Measurements from ENCODE around the gene TAF1C.

TAF1C gene

DNA sequence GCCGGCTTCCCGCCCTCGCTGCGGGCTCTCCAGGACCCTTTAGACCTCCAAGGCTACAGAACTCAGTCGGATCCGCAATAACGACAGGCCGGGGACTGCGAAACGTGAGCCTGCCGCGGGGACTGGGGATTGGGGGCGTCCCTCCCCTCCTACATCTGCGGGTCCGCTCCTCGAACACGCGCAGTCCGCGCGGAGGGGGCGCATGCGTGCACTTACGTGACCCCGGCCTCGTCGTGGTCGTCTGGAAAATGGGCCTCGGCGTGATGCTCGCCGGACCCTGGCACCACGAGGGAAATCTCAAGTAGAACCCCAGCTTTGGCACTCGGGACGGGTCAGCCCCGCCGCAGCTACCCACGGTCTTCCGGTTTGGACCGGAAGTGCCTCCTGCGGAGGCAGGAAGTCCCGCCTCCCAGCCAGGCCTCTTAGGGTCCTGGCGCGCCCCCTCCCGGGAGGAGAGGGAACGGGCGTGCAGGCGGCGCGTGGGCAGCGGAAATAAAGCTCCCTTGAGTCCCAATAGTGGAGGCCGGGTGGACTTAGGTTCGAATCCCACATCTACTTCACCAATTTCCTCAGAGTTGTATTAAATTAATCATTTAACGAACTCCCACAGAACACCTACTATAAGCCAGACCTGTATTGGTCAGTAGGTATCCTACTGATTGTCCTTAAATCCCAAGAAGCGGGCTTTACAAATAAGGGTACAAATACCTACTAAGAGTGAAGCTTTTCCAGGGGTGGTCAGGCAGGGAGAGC is at the start of gene TAF1C:
TSS of gene TAF1C (minus strand) at position 373 of the 753 bp plus-strand sequence. CDS start 2,069 bp downstream, outside the sequence.
- Mint-ChIP-seq H3K36me3 (peaks cover 17% of the 10 kb centered on the region), H3K27me3 (no peaks in the 10 kb centered on the region), H3K4me1 (peaks cover 25% of the 10 kb centered on the region), H3K4me3 (peak within 1 kb of the TSS; percentile 88), H3K27ac (peak within 1 kb of the TSS; percentile 85), H3K9me3 (no peaks in the 10 kb centered on the region)
- CTCF ChIA-PET: interaction anchor here (0.7 to 4.7 kb wide), 28 partner anchors 9 to 514 kb away, joined by 3 to 40 read pairs (median 4); partner anchors contain the start of gene MBTPS1
- DNase-seq: peak; percentile 91

DNA sequence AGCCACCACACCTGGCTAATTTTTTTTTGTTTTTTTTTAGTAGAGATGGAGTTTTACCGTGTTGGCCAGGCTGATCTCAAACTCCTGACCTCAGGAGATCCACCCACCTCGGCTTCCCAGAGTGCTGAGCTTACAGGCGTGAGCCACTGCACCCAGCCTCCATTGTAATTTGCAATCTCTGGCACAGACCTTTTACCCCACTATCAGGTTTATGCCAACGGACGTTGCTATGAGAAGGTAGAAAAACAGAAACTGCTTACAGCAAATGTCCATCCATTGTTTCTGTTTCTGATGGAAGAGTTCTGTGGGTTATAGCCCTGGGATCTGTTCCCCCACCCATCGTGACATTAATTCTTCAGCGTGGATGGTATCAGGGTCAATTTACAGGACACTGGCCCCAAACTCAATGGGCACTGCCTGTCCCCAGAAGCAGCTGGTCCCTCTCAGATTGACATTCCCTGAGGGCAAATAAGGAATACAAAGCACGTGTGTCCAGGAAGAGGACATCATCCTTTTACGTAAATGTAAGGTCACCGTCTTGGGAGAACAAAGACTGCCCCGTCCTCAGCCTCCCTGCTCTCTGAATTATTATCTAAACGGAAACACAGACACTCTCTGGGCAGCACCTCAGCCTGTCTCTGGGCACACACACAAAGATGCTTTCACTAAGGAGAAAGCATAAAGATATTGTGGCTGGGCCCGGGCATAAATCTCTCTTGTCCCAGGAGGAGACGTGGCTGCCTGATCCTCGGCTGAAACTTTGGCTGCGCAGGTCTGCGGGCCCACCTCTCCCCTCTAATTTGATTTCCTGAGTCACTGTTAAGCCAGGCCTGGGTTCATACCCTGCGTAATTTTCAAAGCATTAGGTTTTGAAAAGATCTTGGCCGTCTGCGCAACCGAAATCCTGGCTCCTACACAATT is 47.7 kb upstream of the TAF1C start:
- no peaks in the 10 kb centered on the region for H3K36me3 Mint-ChIP-seq
- H3K9me3 Mint-ChIP-seq: no peaks in the 10 kb centered on the region
- CTCF ChIA-PET: no interaction called here
- H3K4me1 Mint-ChIP-seq: no peaks in the 10 kb centered on the region
- no peak overlapping the region for H3K27ac Mint-ChIP-seq
- peaks cover 55% of the 10 kb centered on the region for H3K27me3 Mint-ChIP-seq
- DNase-seq: no peak
- no peak overlapping the region for H3K4me3 Mint-ChIP-seq

- DNase-seq: no peak
- peaks cover 51% of the 10 kb centered on the region for H3K27me3 Mint-ChIP-seq
- H3K4me1 Mint-ChIP-seq: no peaks in the 10 kb centered on the region
- no peaks in the 10 kb centered on the region for H3K36me3 Mint-ChIP-seq
- H3K4me3 Mint-ChIP-seq: no peak overlapping the region
- CTCF ChIA-PET: no interaction called here
- H3K27ac Mint-ChIP-seq: no peak overlapping the region
- H3K9me3 Mint-ChIP-seq: no peaks in the 10 kb centered on the region
Observed at GRCh38 chr16:84233748-84234147, 46.9 kb upstream of the TAF1C start.

GRCh38 chr16:84232969-84233368 is 46.1 kb upstream of the TAF1C start:
- Mint-ChIP-seq H3K4me1 (no peaks in the 10 kb centered on the region), H3K27ac (no peak overlapping the region), H3K9me3 (no peaks in the 10 kb centered on the region), H3K27me3 (peaks cover 47% of the 10 kb centered on the region), H3K36me3 (no peaks in the 10 kb centered on the region), H3K4me3 (no peak overlapping the region)
- DNase-seq: no peak
- CTCF ChIA-PET: no interaction called here

DNA sequence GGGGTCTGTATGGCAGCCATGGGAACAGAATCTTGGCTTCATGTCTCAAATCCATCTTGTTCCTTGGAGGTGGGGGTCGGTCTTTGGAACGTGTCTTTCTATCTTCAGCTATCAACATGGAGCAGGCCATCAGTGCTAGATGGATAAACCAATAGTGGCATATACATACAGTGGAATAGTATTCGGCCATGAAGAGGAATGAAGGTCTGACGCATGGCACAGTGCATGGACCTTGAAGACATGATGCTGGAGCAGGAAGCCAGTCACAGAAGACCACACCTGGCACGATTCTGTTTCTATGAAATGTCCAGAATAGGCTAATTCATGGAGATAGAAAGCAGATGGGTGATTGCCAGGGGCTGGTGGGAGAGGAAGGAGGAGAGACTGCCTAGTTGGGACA is 45.2 kb upstream of the TAF1C start:
- no peak overlapping the region for H3K4me3 Mint-ChIP-seq
- H3K36me3 Mint-ChIP-seq: no peaks in the 10 kb centered on the region
- no peaks in the 10 kb centered on the region for H3K4me1 Mint-ChIP-seq
- H3K9me3 Mint-ChIP-seq: no peaks in the 10 kb centered on the region
- H3K27ac Mint-ChIP-seq: no peak overlapping the region
- CTCF ChIA-PET: no interaction called here
- no peak for DNase-seq
- peaks cover 52% of the 10 kb centered on the region for H3K27me3 Mint-ChIP-seq

- Mint-ChIP-seq H3K27ac (peak overlapping the region; percentile 45), H3K4me1 (no peaks in the 10 kb centered on the region), H3K9me3 (no peaks in the 10 kb centered on the region), H3K4me3 (no peak overlapping the region), H3K27me3 (peaks cover 45% of the 10 kb centered on the region), H3K36me3 (no peaks in the 10 kb centered on the region)
- CTCF ChIA-PET: no interaction called here
- DNase-seq: no peak
Observed at GRCh38 chr16:84229471-84229870, 42.6 kb upstream of the TAF1C start.

DNA sequence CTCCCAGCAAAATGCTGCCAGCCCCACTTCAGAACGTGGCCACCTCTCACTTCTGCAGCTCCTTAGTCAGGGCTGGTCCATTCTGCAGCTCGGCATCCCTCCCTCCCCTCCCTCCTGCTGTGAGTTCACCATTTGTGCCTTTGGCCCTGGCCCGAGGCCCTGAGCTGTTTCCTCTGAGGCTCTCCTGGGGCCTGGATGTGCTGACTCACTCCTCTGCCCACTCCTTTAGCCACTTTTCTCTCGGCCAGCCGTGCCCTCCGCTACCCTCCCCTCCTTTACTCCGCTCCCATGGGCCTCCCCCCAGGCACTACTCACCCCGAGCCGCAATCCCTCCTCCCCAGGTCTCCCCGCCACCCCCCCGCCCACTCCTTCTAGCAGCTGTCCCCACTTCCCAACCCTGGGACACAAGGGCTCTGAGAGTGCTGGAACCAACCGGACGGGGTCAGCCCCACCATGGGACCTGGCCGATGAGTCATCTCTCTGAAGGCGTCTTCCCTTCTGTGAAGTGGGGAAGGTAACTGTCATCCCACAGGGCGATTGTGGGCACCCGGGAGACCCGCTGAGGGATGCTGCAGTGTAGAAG is 41.5 kb upstream of the TAF1C start:
- Mint-ChIP-seq H3K9me3 (no peaks in the 10 kb centered on the region), H3K27ac (no peak overlapping the region), H3K4me3 (no peak overlapping the region), H3K27me3 (peaks cover 36% of the 10 kb centered on the region), H3K36me3 (no peaks in the 10 kb centered on the region), H3K4me1 (no peaks in the 10 kb centered on the region)
- no peak for DNase-seq
- CTCF ChIA-PET: no interaction called here

- Mint-ChIP-seq H3K27ac (no peak overlapping the region), H3K9me3 (no peaks in the 10 kb centered on the region), H3K36me3 (no peaks in the 10 kb centered on the region), H3K4me3 (no peak overlapping the region), H3K27me3 (peaks cover 30% of the 10 kb centered on the region), H3K4me1 (no peaks in the 10 kb centered on the region)
- CTCF ChIA-PET: interaction anchor here (1.0 kb wide), 1 partner anchor 162 kb away, joined by 3 read pairs; no protein-coding TSS in a partner anchor
- no peak for DNase-seq
Observed at GRCh38 chr16:84227548-84227947, 40.7 kb upstream of the TAF1C start.

DNA sequence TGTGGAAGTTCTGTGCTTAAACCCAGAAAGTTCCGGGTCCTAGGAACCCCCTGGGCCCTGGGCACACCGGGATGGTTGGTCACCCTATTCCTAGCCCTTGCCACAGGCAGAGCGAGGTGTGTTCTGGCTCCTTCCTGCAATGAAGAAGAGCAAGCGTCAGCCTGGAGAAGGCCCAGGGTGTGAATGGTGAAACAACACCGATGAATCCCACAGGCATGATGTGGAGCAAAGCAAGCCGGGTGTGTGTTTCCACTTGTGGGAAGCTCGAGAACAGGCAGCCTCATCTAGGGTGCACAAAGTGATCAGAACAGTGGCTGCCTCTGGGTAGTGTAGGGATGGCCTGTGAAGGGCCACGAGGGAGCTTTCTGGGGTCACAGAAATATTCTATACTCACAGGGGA is 39.2 kb upstream of the TAF1C start:
- H3K4me1 Mint-ChIP-seq: no peaks in the 10 kb centered on the region
- no peak overlapping the region for H3K4me3 Mint-ChIP-seq
- H3K9me3 Mint-ChIP-seq: no peaks in the 10 kb centered on the region
- peaks cover 23% of the 10 kb centered on the region for H3K27me3 Mint-ChIP-seq
- CTCF ChIA-PET: interaction anchor here (0.6 to 1.4 kb wide), 3 partner anchors 40 to 397 kb away, joined by 3 to 4 read pairs (median 4); no protein-coding TSS in a partner anchor
- H3K27ac Mint-ChIP-seq: no peak overlapping the region
- H3K36me3 Mint-ChIP-seq: no peaks in the 10 kb centered on the region
- no peak for DNase-seq

DNA sequence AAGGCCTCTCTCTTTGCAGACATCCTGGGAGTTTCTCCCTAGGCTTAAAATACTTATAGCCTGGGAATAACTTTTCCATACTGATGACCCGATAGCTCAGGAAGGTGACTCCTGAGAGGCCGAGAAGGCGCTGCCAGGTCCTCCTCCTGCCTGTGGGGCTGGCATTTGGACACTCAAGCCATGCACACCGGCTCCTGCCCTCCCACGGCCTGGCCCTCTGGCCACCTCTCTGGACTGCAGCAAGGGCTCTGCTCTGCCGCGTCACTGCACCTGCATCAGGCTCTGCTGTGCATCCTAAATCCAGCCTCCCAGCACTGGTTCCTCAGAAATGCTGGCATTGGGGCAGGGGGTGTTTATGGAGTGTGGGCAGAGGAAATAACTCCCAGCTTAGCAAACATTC is 38.7 kb upstream of the TAF1C start:
- Mint-ChIP-seq H3K27ac (no peak overlapping the region), H3K4me1 (no peaks in the 10 kb centered on the region), H3K36me3 (no peaks in the 10 kb centered on the region), H3K27me3 (peaks cover 22% of the 10 kb centered on the region), H3K9me3 (no peaks in the 10 kb centered on the region), H3K4me3 (no peak overlapping the region)
- CTCF ChIA-PET: interaction anchor here (1.4 kb wide), 1 partner anchor 397 kb away, joined by 4 read pairs; no protein-coding TSS in a partner anchor
- no peak for DNase-seq

- CTCF ChIA-PET: no interaction called here
- H3K9me3 Mint-ChIP-seq: no peaks in the 10 kb centered on the region
Observed at GRCh38 chr16:84225126-84225525, 38.3 kb upstream of the TAF1C start.

GRCh38 chr16:84224554-84224953 is 37.7 kb upstream of the TAF1C start:
- Mint-ChIP-seq H3K4me1 (no peaks in the 10 kb centered on the region), H3K9me3 (no peaks in the 10 kb centered on the region), H3K27ac (no peak overlapping the region), H3K4me3 (no peak overlapping the region), H3K36me3 (no peaks in the 10 kb centered on the region), H3K27me3 (peaks cover 22% of the 10 kb centered on the region)
- DNase-seq: no peak
- CTCF ChIA-PET: no interaction called here

More at GRCh38 chr16:84225126-84225525, 38.3 kb upstream of the TAF1C start:
- H3K36me3 Mint-ChIP-seq: no peaks in the 10 kb centered on the region
- H3K27ac Mint-ChIP-seq: no peak overlapping the region
- no peak for DNase-seq
- peaks cover 22% of the 10 kb centered on the region for H3K27me3 Mint-ChIP-seq
- no peaks in the 10 kb centered on the region for H3K4me1 Mint-ChIP-seq
- H3K4me3 Mint-ChIP-seq: no peak overlapping the region

DNA sequence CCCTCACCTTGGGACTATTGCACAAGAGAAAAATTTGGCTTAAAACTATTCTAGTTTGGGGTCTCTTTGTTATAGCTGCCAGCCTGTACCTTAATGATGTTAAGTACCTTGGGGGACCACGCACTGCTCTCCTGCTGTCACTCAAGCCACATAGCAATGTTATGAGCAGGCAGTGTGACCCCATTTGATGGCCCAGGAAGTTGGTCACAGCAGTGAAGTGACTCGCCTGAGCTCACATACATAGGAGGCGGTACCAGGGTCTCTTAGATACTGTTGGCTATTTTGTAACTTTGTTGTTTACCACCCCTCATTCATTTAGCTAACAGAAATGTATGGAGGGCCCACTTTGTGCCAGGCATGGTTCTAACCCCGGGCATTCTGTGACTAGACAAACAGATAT is 36.6 kb upstream of the TAF1C start:
- no peak for DNase-seq
- Mint-ChIP-seq H3K36me3 (no peaks in the 10 kb centered on the region), H3K4me3 (no peak overlapping the region), H3K27me3 (peaks cover 15% of the 10 kb centered on the region), H3K4me1 (no peaks in the 10 kb centered on the region), H3K27ac (no peak overlapping the region), H3K9me3 (no peaks in the 10 kb centered on the region)
- CTCF ChIA-PET: no interaction called here

DNA sequence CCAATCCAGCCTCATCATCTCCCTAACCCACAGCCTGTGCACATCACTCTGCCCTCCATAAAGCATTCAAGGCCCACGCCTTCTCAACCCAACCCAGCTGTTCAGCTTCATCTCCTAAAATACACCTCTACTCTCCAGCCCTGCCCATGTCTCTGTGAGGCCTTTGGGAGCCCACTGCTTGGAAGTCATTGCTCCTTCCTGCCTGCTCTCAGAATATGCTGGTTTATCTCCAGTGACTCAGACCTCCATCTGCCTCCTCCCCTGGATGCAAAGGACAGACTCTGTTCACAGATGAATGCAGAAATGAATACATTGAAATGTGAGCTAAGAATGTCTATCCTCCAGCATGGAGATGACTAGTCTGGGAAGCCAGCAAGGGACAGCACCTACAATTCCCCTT is 34.0 kb upstream of the TAF1C start:
- CTCF ChIA-PET: no interaction called here
- H3K27ac Mint-ChIP-seq: no peak overlapping the region
- H3K36me3 Mint-ChIP-seq: no peaks in the 10 kb centered on the region
- no peak overlapping the region for H3K4me3 Mint-ChIP-seq
- no peaks in the 10 kb centered on the region for H3K9me3 Mint-ChIP-seq
- no peak for DNase-seq
- H3K27me3 Mint-ChIP-seq: peaks cover 7% of the 10 kb centered on the region
- no peaks in the 10 kb centered on the region for H3K4me1 Mint-ChIP-seq

All from activated naive CD4-positive, alpha-beta T cell treated with anti-CD3 and anti-CD28 coated beads, Interleukin-2, amount 10 ng/mL, durations not matched to agents 7 days and 5 days (primary cell).